ENCODE data around the gene SGCE.

DNA sequence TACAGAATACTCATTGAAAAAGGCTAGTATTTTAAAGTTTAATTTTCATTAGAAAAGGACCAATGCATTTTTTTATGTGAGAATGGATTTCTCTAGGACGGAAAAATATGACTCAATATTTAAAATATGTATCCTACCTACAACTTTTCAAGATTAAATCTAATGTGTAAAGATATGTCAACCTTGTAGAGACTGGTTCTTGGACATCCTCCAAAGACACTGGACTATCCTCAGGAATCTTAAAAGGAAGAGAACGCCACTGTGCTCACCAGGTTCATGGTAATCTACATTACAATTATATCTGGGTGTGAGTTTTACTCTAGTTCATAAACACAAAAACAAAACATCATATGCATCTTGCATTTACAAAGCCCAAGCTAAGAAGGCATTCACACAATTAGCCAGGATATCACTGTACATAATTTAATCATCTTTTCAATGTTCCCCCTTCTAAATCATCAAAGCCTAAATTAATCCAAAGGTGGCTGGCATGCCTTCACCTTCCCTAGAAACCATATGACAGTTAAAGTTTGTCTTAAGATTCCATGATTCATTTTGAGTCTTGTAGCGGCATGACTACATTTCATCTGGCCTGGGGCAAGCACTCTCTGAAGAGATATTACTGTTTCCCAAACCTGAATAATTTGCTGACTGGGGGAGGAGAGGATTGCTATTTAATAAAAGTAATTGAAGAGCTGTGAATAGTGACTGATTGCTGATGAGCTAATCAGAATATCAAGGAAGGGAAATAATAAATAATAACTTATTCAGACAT is 12.0 kb downstream of the SGCE start:
- TF ChIP-seq, protein P1, sequence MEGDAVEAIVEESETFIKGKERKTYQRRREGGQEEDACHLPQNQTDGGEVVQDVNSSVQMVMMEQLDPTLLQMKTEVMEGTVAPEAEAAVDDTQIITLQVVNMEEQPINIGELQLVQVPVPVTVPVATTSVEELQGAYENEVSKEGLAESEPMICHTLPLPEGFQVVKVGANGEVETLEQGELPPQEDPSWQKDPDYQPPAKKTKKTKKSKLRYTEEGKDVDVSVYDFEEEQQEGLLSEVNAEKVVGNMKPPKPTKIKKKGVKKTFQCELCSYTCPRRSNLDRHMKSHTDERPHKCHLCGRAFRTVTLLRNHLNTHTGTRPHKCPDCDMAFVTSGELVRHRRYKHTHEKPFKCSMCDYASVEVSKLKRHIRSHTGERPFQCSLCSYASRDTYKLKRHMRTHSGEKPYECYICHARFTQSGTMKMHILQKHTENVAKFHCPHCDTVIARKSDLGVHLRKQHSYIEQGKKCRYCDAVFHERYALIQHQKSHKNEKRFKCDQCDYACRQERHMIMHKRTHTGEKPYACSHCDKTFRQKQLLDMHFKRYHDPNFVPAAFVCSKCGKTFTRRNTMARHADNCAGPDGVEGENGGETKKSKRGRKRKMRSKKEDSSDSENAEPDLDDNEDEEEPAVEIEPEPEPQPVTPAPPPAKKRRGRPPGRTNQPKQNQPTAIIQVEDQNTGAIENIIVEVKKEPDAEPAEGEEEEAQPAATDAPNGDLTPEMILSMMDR (IDR thresholded peaks at IDR 0.05), result no peak
- no peak for TF ChIP-seq POLR2A (IDR thresholded peaks at IDR 0.05)

Data from testis (tissue), 2 donors.